Activated naive CD8-positive, alpha-beta T cell treated with anti-CD3 and anti-CD28 coated beads, Interleukin-2, amount 10 ng/mL, durations not matched to agents 7 days and 5 days (primary cell): ENCODE results near the gene TGFBR3L. TPM values are rescaled to one million over a fixed set of nuclear protein-coding genes. Genes with fewer than 3 reads are reported as not detected.
A peak's percentile ranks its signal among the peaks of the same experiment; 100 is the strongest.

Experiments used
- ATAC-seq: fragments of 150-1000 bp; cut with Tn5 transposase; one replicate; pipeline ENCODE4 v1.10.0; 2021; ENCODE audit warnings: low read depth, moderate library complexity
- POLR2A ChIA-PET: fragments of 350-600 bp; sonication (Branson Sonifier 250); formaldehyde crosslinking; loops from one replicate; lab custom pipeline; 2021; ENCODE audit warnings: antibody characterized with exemption; lab: Charles Lee
- DNase-seq: peaks from one replicate; pipeline ENCODE4 v3.0.0; 2021
- H3K27ac Mint-ChIP-seq: one replicate; pipeline ENCODE4 v1.8.0; 2022; ENCODE audit warnings: mild to moderate bottlenecking, mixed read lengths
- H3K27me3 Mint-ChIP-seq: one replicate; pipeline ENCODE4 v1.8.0; 2022; ENCODE audit warnings: mild to moderate bottlenecking, moderate library complexity, mixed read lengths
- H3K36me3 Mint-ChIP-seq: one replicate; pipeline ENCODE4 v1.8.0; 2021; ENCODE audit warnings: mild to moderate bottlenecking, mixed read lengths
- H3K4me1 Mint-ChIP-seq: one replicate; pipeline ENCODE4 v1.8.0; 2021; ENCODE audit warnings: mixed read lengths
- H3K4me3 Mint-ChIP-seq: one replicate; pipeline ENCODE4 v1.8.0; 2022; ENCODE audit warnings: mild to moderate bottlenecking, moderate library complexity, mixed read lengths
- H3K9me3 Mint-ChIP-seq: one replicate; pipeline ENCODE4 v1.8.0; 2021; ENCODE audit warnings: mixed read lengths
- total RNA-seq, 2 experiments: library from RNA; stranded (reverse); gene quantifications; one replicate each; pipeline ENCODE4 v1.2.3, GENCODE V29; 2021

TGFBR3L gene
- total RNA-seq, 2 experiments from 2014 or later, result 2.2 to 3.6 TPM

DNA sequence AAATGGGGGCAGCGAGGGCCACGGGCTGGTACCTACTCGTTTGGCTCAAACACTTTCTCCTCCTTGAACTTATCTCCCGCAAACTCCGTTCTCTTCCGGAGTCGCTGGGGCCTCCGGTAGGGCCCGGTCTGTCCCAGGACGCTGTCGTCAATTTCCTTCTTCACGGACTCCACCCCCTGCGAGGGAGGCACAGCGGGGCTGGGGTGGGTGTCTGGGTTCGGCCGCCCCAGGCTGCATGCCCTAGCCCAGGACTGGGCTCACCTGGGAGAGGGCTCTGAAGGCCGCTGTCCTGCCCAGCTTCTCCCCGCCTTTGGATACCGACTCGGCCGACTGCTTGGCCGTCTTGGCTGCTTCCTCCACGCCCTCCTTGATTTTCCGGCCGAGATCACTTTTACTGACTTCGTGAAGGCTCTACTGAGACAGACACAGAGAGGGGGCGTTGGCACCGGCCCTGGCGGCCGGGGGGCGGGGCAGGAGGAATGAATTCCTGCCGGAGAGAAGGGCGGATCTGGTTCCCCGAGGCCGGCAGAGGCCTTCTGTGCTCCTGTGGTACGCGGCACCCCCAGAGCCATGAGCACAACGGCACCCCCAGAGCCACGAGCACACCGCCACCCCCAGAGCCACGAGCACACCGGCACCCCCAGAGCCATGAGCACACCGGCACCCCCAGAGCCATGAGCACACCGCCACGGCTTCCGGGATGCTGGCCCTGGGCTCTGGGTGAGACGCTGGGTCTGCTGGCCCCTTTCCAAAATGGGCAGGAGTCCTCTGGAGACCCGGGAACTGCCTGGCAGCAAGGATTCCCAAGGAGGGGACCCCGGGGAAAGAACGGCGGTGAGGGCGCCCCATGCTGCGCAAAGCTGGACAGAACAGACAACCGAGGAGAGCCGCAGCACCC lies 19.4 kb downstream of the TGFBR3L start:
- Mint-ChIP-seq H3K27me3 (no peaks in the 10 kb centered on the region), H3K4me1 (peaks cover 3% of the 10 kb centered on the region), H3K4me3 (no peak overlapping the region), H3K36me3 (peaks cover 5% of the 10 kb centered on the region), H3K9me3 (no peaks in the 10 kb centered on the region), H3K27ac (no peak overlapping the region)
- POLR2A ChIA-PET, result no interaction called here
- DNase-seq (no peak), ATAC-seq (no peak)

DNA sequence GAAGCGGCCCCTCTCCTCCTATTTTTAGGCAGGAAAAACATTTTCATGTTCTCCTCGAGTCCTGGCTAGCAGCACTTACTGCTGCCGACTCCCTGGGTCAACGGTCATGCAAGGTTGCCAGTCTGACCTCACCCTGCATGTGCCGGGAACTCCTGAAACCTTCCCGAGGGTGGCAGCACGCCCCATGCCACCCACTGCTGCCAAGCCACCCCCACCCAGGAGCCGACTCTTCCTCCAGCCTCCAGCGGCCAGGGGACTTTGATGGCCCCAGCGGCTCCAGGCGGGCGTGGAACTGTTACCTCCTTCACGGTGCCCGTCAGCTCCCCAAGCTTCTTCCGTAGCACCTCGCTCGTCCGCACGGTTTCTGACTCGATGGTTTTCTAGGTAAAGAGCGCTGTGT lies 20.1 kb downstream of the TGFBR3L start:
- no peak overlapping the region for H3K27ac Mint-ChIP-seq
- peaks cover 5% of the 10 kb centered on the region for H3K36me3 Mint-ChIP-seq
- peaks cover 3% of the 10 kb centered on the region for H3K4me1 Mint-ChIP-seq
- no peak overlapping the region for H3K4me3 Mint-ChIP-seq
- POLR2A ChIA-PET, result no interaction called here
- no peaks in the 10 kb centered on the region for H3K9me3 Mint-ChIP-seq
- DNase-seq, result no peak
- no peak for ATAC-seq
- no peaks in the 10 kb centered on the region for H3K27me3 Mint-ChIP-seq

DNA sequence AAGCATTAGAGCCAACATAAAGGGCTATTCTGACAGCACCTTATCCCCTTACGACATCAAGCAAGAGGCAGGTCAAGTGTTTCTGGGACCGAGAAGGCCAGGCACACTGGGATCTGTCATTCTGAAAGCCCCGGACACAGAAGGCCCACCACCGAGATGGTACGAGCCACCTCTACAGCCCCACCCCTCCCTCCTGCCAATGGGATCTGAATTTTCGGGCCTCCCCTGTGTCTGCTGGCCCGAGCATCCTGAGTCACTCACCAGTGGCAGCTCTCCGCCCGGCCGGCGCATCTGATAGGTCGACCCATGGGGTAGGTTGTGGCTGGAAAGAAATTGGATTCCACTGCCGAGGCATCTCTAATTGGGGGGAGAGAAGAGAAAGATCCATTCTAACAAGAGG lies 26.2 kb downstream of the TGFBR3L start:
- POLR2A ChIA-PET, result interaction anchor here (0.8 kb wide), 1 partner anchor 12 kb away, joined by 6 read pairs; no protein-coding TSS in a partner anchor
- ATAC-seq (no peak), DNase-seq (no peak)
- H3K27ac Mint-ChIP-seq, result no peak overlapping the region
- H3K9me3 Mint-ChIP-seq, result no peaks in the 10 kb centered on the region
- H3K36me3 Mint-ChIP-seq, result peaks cover 10% of the 10 kb centered on the region
- H3K4me3 Mint-ChIP-seq, result no peak overlapping the region
- H3K4me1 Mint-ChIP-seq, result peaks cover 20% of the 10 kb centered on the region
- H3K27me3 Mint-ChIP-seq, result no peaks in the 10 kb centered on the region

DNA sequence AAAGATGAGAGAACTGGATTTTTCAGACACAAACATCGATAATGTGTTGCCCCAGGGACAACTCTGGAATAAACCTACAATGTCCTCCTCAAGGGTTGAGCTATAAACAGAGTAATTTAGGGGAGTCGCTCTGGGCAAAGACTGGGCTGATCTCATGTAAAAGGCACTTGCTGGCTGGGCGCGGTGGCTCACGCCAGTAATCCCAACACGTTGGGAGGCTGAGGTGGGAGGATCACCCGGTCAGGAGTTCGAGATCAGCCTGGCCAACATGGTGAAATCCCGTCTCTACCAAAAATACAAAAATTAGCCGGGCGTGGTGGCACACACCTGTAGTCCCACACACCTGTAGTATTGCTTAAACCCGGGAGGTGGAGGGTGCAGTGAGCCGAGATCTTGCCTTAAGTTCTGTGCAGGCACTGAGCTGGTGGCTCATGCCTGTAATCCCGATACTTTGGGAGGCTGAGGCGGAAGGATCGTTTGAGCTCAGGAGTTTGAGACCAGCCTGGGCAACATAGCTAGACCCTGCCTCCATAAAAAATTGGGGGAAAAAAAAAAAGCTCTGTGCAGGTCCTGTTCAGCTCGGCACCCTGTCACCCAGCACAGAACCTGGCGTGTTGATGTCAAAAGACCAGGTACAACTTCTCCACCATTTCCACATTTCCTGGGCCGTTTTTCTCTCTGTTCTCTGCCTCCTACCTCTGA lies 27.4 kb downstream of the TGFBR3L start:
- peaks cover 9% of the 10 kb centered on the region for H3K36me3 Mint-ChIP-seq
- DNase-seq, result no peak
- no peaks in the 10 kb centered on the region for H3K27me3 Mint-ChIP-seq
- no peaks in the 10 kb centered on the region for H3K9me3 Mint-ChIP-seq
- no peak for ATAC-seq
- H3K4me3 Mint-ChIP-seq, result peak overlapping the region; percentile 87
- H3K27ac Mint-ChIP-seq, result no peak overlapping the region
- POLR2A ChIA-PET, result interaction anchor here (0.6 to 0.8 kb wide), 2 partner anchors 13 to 100 kb away, joined by 3 to 6 read pairs; no protein-coding TSS in a partner anchor
- peaks cover 20% of the 10 kb centered on the region for H3K4me1 Mint-ChIP-seq

DNA sequence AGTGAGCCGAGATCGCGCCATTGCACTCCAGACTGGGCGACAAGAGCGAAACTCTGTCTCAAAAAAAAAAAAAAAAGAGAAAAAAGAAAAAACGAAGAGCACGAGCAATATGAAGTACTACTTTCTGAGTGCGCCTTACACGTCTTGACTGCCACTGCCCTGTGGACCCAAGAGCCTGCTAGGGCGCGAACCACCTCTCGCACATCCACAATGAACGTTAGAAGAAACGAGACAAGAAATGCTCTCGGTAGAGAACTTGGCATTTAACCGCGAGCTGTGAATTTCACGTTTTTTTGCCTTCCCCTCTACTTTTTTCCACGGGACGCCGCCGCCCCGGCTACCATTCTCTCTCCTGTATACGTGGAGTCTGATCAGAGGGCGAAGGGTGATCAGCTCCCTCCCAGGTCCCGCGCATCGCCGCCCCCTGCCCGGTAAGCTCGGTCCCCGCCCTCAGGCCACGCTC lies 28.4 kb downstream of the TGFBR3L start:
- Mint-ChIP-seq H3K36me3 (peaks cover 9% of the 10 kb centered on the region), H3K27ac (peak overlapping the region; percentile 89), H3K9me3 (no peaks in the 10 kb centered on the region), H3K4me1 (peaks cover 20% of the 10 kb centered on the region), H3K27me3 (no peaks in the 10 kb centered on the region), H3K4me3 (peak overlapping the region; percentile 87)
- ATAC-seq (peak; percentile 10), DNase-seq (no peak)
- POLR2A ChIA-PET, result interaction anchor here (0.7 to 2.5 kb wide), 11 partner anchors 14 to 267 kb away, joined by 3 to 19 read pairs (median 5); partner anchors contain the start of genes CERS4, ELAVL1, MAP2K7 and SNAPC2

DNA sequence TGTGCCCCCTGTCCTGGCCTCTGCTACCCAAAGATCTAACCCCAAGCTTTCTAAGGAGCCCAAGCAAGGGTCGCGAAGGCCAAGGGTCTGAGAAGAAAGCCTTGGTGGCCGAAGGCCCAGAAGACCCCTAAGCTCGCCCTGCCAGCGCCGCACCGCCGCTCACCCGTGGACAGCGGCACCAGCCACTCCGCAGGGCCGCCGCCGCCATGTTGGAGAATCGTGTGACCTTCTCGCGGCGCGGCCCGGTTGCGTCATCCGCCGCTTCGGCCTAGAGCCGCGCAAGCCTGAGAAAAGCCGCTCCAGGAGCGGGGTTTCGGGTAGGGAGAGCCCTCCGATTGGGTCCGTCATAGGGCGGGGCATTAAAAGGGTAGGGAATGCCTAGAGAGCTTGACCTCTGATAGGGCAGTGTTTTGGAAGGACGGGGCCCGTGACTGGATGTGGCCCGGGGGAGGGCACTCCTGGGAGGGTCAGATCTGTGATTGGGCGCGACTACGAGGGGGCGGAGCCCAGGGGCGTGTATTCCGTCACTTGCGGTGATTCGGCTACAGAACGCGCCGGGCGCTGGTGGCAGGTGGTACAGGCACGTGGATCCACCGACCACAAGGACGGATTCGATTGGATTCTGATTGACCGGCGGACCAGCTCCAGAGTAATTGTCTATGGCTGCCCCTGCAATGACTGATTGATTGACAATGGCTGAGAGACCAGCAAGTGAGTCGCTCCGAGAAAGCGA lies 29.0 kb downstream of the TGFBR3L start, which contains the start of gene TIMM44:
TSS of gene TIMM44 (minus strand) at position 223 of the 733 bp plus-strand sequence. CDS start at position 208, 15 bp downstream.
- DNase-seq (peak; percentile 97), ATAC-seq (peak; percentile 99)

DNA sequence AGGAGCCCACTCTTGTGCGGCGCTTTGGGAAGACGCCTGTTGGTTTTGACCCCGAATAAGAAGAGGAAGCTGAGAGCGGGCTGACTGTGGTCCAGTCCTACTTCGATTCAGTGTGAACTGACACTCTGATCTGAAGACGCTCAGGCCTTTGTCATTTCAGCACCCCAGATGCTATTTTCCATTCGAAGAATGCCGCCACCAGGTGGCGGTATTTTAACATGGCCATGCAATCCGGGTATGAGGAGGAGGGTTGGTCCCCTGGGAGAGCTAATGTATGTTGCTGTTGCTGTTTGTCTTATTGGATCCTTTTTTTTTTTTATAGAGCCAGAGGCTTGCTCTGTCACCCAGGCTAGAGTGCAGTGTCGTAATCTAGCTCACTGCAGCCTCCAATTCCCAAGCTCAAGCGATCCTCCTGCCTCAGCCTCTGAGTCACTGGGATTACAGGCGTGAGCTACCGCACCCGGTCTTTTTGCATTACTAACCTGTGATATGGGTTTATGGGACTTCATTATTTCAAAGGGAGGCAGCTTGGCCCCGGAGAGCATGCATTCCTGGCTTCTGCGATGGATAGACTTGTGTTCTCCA lies 29.6 kb downstream of the TGFBR3L start:
- no peaks in the 10 kb centered on the region for H3K9me3 Mint-ChIP-seq
- peak; percentile 83 for DNase-seq
- H3K27ac Mint-ChIP-seq, result peak overlapping the region; percentile 89
- ATAC-seq, result peak; percentile 37
- H3K4me1 Mint-ChIP-seq, result peaks cover 17% of the 10 kb centered on the region
- POLR2A ChIA-PET, result interaction anchor here (0.6 to 2.5 kb wide), 13 partner anchors 9 to 377 kb away, joined by 3 to 19 read pairs (median 5); partner anchors contain the start of genes CERS4, ELAVL1, MAP2K7 and NDUFA7
- H3K27me3 Mint-ChIP-seq, result no peaks in the 10 kb centered on the region
- peaks cover 6% of the 10 kb centered on the region for H3K36me3 Mint-ChIP-seq
- H3K4me3 Mint-ChIP-seq, result peak overlapping the region; percentile 87

More for the DNA sequence above, 29.0 kb downstream of the TGFBR3L start, which contains the start of gene TIMM44:
- POLR2A ChIA-PET, result interaction anchor here (0.6 to 2.5 kb wide), 15 partner anchors 8 to 378 kb away, joined by 3 to 19 read pairs (median 5); partner anchors contain the start of genes CERS4, ELAVL1, MAP2K7 and NDUFA7
- Mint-ChIP-seq H3K27me3 (no peaks in the 10 kb centered on the region), H3K27ac (peak within 1 kb of the TSS; percentile 89), H3K4me1 (peaks cover 20% of the 10 kb centered on the region), H3K9me3 (no peaks in the 10 kb centered on the region), H3K36me3 (peaks cover 9% of the 10 kb centered on the region), H3K4me3 (peak within 1 kb of the TSS; percentile 87)

DNA sequence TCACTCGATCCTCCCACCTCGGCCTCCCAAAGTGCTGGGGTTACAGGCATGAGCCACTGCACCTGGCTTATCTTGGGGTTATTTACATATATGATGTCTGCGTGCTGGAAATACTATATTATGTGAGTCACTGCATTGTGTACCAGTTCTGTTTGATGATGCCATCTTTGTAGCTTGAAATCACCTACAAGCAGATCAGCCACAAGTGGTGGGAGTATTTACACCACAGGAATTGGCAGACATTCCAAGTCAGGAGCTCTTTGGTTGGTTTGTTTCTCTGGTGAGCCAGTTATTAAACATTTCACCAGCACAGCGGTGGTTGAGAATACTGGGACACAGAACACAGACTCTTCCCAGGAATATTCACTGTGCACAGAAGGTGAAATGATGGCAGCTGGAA lies 33.3 kb downstream of the TGFBR3L start:
- no peak for ATAC-seq
- no peaks in the 10 kb centered on the region for H3K27me3 Mint-ChIP-seq
- H3K36me3 Mint-ChIP-seq, result no peaks in the 10 kb centered on the region
- POLR2A ChIA-PET, result interaction anchor here (0.5 to 0.7 kb wide), 2 partner anchors 57 to 267 kb away, joined by 3 to 4 read pairs; partner anchors contain the start of gene TRAPPC5
- no peaks in the 10 kb centered on the region for H3K9me3 Mint-ChIP-seq
- peaks cover 10% of the 10 kb centered on the region for H3K4me1 Mint-ChIP-seq
- H3K4me3 Mint-ChIP-seq, result no peak overlapping the region
- no peak overlapping the region for H3K27ac Mint-ChIP-seq
- DNase-seq, result no peak

DNA sequence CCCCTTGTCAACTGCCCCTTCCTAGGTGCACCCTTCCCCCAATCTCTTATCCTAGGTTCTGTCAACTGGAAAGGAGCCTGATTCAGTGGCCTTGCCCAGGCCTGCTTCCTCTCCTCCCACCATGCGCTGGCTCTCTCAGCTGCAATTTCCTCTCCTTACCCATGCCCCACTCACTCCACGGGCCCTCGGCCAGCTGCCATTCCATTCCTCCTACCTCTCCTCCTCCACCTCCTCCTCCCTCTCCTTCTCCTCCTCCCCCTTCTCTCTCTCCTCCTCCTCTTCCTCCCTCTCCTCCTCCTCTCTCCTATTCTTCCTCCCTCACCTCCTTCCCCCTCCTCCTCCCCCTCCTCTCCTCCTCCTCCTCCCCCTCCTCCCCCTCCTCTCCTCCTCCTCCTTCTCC lies 38.4 kb downstream of the TGFBR3L start:
- Mint-ChIP-seq H3K9me3 (no peaks in the 10 kb centered on the region), H3K4me3 (no peak overlapping the region), H3K27ac (no peak overlapping the region), H3K4me1 (no peaks in the 10 kb centered on the region), H3K27me3 (no peaks in the 10 kb centered on the region), H3K36me3 (no peaks in the 10 kb centered on the region)
- DNase-seq, result no peak
- ATAC-seq, result no peak
- POLR2A ChIA-PET, result no interaction called here

DNA sequence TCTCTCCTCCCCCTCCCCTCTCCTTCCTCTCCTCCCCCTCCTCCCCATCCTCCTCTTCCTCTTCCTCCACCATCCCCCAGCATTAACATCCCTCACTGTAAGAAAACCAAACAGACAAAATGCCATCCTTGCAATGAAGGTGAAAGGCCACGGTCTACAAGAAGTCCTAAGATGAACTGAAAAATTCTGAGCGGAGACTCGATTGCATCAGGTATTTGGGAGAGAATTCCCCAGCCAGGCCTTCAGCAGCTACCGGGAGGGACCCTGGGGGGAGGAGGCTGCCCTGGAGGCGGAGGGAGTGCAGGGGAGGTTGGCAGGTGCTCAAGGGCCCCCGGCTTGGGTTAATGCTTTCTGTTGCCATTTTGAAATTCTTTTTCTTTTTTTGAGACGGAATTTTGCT lies 38.9 kb downstream of the TGFBR3L start:
- Mint-ChIP-seq H3K9me3 (no peaks in the 10 kb centered on the region), H3K27me3 (no peaks in the 10 kb centered on the region), H3K36me3 (no peaks in the 10 kb centered on the region), H3K27ac (no peak overlapping the region), H3K4me1 (no peaks in the 10 kb centered on the region), H3K4me3 (no peak overlapping the region)
- POLR2A ChIA-PET, result no interaction called here
- no peak for ATAC-seq
- no peak for DNase-seq

DNA sequence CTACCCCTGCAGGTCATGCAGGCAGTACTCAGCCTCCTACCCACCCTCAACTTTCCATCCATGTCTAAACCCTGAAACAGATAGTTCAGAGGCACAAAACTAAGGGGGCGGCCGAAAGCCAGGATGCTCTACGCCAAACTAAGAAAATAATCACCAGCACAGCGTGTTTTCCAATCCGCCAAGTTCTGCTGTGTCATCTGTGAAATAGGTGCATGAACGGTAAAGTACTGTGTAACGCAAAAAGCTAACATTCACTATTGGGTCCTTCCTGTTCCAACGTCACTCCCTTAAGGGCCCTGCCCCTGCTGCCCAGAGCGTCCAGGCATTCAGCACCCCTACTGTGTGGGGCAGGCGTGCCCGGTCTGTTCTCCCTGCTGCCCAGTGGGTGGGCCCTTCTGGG lies 41.1 kb downstream of the TGFBR3L start:
- no peak overlapping the region for H3K27ac Mint-ChIP-seq
- H3K27me3 Mint-ChIP-seq, result no peaks in the 10 kb centered on the region
- no peaks in the 10 kb centered on the region for H3K4me1 Mint-ChIP-seq
- H3K36me3 Mint-ChIP-seq, result no peaks in the 10 kb centered on the region
- ATAC-seq, result no peak
- no peak for DNase-seq
- POLR2A ChIA-PET, result no interaction called here
- H3K9me3 Mint-ChIP-seq, result no peaks in the 10 kb centered on the region
- H3K4me3 Mint-ChIP-seq, result no peak overlapping the region

DNA sequence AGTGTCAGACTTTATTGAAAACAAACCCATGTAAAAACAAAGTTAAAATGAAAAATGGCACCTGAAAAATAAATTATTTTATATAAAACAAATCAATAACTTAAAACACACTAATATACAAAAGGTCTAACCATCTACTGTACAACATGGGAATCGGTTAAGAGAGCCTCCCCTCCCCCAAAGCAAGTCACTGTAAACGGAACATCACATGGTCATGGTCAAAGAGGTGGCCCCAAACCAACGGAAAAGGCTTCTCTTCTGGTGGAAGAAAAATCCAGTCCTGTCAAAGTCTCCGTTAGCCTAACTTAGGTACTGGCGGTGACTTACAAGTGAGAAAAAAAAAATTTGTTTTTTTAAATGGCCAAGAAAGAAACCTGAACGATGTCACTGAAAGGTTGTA lies 44.6 kb downstream of the TGFBR3L start:
- no peaks in the 10 kb centered on the region for H3K9me3 Mint-ChIP-seq
- H3K27ac Mint-ChIP-seq, result no peak overlapping the region

More for the DNA sequence above, 44.6 kb downstream of the TGFBR3L start:
- DNase-seq (no peak), ATAC-seq (no peak)
- H3K36me3 Mint-ChIP-seq, result peaks cover 2% of the 10 kb centered on the region
- no peak overlapping the region for H3K4me3 Mint-ChIP-seq
- no peaks in the 10 kb centered on the region for H3K4me1 Mint-ChIP-seq
- POLR2A ChIA-PET, result no interaction called here
- H3K27me3 Mint-ChIP-seq, result no peaks in the 10 kb centered on the region
